Activated CD8-positive, alpha-beta T cell treated with anti-CD3 and anti-CD28 coated beads, Interleukin-2, amount 10 ng/mL, durations not matched to agents 7 days and 5 days (primary cell): Measurements from ENCODE around the gene MGLL. TPM values are rescaled to one million over a fixed set of nuclear protein-coding genes. Genes with fewer than 3 reads are reported as not detected.

Source experiments
- ATAC-seq: fragments of 150-1000 bp; cut with Tn5 transposase; one replicate; pipeline ENCODE4 v1.10.0; 2021; ENCODE audit warnings: moderate library complexity
- CTCF ChIA-PET: fragments of 350-600 bp; sonication (Branson Sonifier 250); formaldehyde crosslinking; loops from one replicate; lab custom pipeline; 2021; ENCODE audit warnings: antibody characterized with exemption; lab: Charles Lee
- POLR2A ChIA-PET: fragments of 350-600 bp; sonication (Branson Sonifier 250); formaldehyde crosslinking; loops from one replicate; lab custom pipeline; 2021; ENCODE audit warnings: antibody characterized with exemption; lab: Charles Lee
- DNase-seq: peaks from one replicate; pipeline ENCODE4 v3.0.0-alpha.2; 2020
- H3K27ac Mint-ChIP-seq: one replicate; pipeline ENCODE4 v1.8.0; 2021; ENCODE audit warnings: mild to moderate bottlenecking, mixed read lengths
- H3K27me3 Mint-ChIP-seq: one replicate; pipeline ENCODE4 v1.8.0; 2021; ENCODE audit warnings: low read depth, mixed read lengths
- H3K36me3 Mint-ChIP-seq: one replicate; pipeline ENCODE4 v1.8.0; 2021; ENCODE audit warnings: low read depth, mixed read lengths
- H3K4me1 Mint-ChIP-seq: one replicate; pipeline ENCODE4 v1.8.0; 2021; ENCODE audit warnings: low read depth, mixed read lengths
- H3K4me3 Mint-ChIP-seq: one replicate; pipeline ENCODE4 v1.8.0; 2021; ENCODE audit warnings: mild to moderate bottlenecking, mixed read lengths
- H3K9me3 Mint-ChIP-seq: one replicate; pipeline ENCODE4 v1.8.0; 2022; ENCODE audit warnings: mixed read lengths; ENCODE audit not compliant: insufficient read depth
- total RNA-seq, 2 experiments: library from RNA; stranded (reverse); gene quantifications; one replicate each; pipeline ENCODE4 v1.2.3, GENCODE V29; 2021

MGLL gene
- total RNA-seq, 2 experiments from 2014 or later = 1.5 to 2.2 TPM

DNA sequence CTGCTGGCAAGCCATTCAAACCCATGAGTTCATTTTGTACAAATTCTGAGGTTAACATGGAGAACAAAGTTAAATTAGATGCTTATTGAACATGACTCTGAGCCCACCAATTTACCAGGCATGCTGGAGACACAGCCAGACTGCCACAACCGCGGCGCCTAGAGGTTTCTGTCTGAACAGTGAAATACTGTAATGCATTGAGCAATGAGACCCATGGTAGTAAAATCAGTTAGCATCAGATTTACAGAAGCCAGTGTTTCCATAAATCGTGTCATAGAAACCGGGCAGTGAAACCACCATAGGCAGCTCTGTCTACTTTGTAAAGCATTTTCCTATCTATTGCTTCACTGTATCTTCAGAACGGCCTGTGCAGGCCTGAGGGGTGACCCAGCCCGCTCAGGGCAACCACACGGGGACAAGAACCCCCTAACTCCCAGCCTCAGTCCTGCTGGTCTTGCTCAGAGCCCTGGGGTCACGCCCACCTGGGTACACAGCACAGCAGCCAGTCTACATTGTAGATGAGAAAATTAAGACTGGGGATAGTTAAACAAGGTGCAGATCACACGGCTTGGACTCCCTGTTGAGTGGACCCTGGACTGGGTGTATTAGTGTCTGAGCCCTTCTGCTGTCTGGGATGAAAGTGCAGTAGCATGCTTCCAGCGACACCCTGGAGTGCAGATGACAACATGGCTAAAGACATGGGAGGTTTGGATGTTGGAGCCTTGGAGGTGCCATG is 44.2 kb downstream of the MGLL start:
- H3K9me3 Mint-ChIP-seq = peaks cover 8% of the 10 kb centered on the region
- peaks cover 3% of the 10 kb centered on the region for H3K27me3 Mint-ChIP-seq
- ChIA-PET CTCF (interaction anchor here (2.3 kb wide), 1 partner anchor 13 kb away, joined by 10 read pairs; no protein-coding TSS in a partner anchor), POLR2A (no interaction called here)
- no peak overlapping the region for H3K4me3 Mint-ChIP-seq
- peaks cover 2% of the 10 kb centered on the region for H3K36me3 Mint-ChIP-seq
- peaks cover 11% of the 10 kb centered on the region for H3K4me1 Mint-ChIP-seq
- no peak for DNase-seq
- H3K27ac Mint-ChIP-seq = no peak overlapping the region
- no peak for ATAC-seq

- Mint-ChIP-seq H3K36me3 (peaks cover 2% of the 10 kb centered on the region), H3K27ac (peak overlapping the region; percentile 20), H3K4me3 (no peak overlapping the region), H3K9me3 (peaks cover 8% of the 10 kb centered on the region), H3K27me3 (peaks cover 3% of the 10 kb centered on the region), H3K4me1 (peaks cover 11% of the 10 kb centered on the region)
- ATAC-seq (no peak), DNase-seq (no peak)
- ChIA-PET CTCF (no interaction called here), POLR2A (no interaction called here)
Measured at GRCh38 chr3:127777332-127777731, 45.0 kb downstream of the MGLL start.

- H3K9me3 Mint-ChIP-seq = peaks cover 8% of the 10 kb centered on the region
- POLR2A ChIA-PET = no interaction called here
- H3K27ac Mint-ChIP-seq = no peak overlapping the region
- ATAC-seq (no peak), DNase-seq (no peak)
- no peak overlapping the region for H3K4me3 Mint-ChIP-seq
- CTCF ChIA-PET = no interaction called here
- peaks cover 11% of the 10 kb centered on the region for H3K4me1 Mint-ChIP-seq
- H3K36me3 Mint-ChIP-seq = peaks cover 2% of the 10 kb centered on the region
- H3K27me3 Mint-ChIP-seq = peaks cover 3% of the 10 kb centered on the region
Measured at GRCh38 chr3:127776347-127776746, 46.0 kb downstream of the MGLL start.

DNA sequence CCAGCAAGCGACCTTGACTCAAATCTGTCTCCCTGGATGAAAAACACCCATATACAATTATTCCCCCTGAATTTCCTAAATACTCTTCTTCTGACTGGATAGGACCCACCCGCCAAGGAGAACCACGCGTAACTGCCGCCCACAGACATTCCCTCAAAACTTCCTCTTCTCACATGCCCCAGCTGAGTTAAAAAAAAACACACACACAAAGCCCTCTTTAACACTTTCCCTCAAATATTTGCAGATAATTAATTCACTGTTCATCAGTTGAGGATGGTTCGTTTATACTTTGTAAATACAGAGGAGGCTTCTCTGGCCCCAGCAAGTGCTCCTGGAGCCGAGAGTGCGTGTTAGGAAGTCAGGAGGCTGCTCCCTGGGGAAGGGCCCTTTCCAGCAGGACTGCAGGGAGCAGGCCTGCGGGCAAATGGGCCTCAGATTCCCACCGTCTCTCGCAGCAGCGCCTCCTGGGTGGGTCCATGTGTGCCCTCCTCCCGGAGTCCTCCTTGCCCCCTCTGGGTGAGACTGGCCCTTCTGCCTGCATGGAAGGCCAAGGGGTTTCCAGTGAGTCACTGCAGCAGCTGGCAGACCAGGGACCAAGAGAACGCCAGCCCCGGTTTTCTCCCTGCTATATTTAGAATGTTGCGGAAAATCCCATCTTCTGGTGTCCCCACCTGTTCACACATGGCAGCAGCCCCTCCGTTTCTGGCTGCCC is 46.8 kb downstream of the MGLL start:
- ChIA-PET POLR2A (no interaction called here), CTCF (no interaction called here)
- peaks cover 11% of the 10 kb centered on the region for H3K4me1 Mint-ChIP-seq
- H3K4me3 Mint-ChIP-seq = no peak overlapping the region
- H3K9me3 Mint-ChIP-seq = peaks cover 8% of the 10 kb centered on the region
- H3K27ac Mint-ChIP-seq = no peak overlapping the region
- DNase-seq (no peak), ATAC-seq (no peak)
- peaks cover 2% of the 10 kb centered on the region for H3K36me3 Mint-ChIP-seq
- no peaks in the 10 kb centered on the region for H3K27me3 Mint-ChIP-seq

GRCh38 chr3:127774647-127775046 is 47.7 kb downstream of the MGLL start:
- H3K27ac Mint-ChIP-seq = no peak overlapping the region
- ChIA-PET CTCF (no interaction called here), POLR2A (no interaction called here)
- no peak for DNase-seq
- H3K9me3 Mint-ChIP-seq = peaks cover 8% of the 10 kb centered on the region
- H3K4me3 Mint-ChIP-seq = no peak overlapping the region
- no peak for ATAC-seq
- peaks cover 2% of the 10 kb centered on the region for H3K36me3 Mint-ChIP-seq
- H3K27me3 Mint-ChIP-seq = no peaks in the 10 kb centered on the region
- peaks cover 9% of the 10 kb centered on the region for H3K4me1 Mint-ChIP-seq

DNA sequence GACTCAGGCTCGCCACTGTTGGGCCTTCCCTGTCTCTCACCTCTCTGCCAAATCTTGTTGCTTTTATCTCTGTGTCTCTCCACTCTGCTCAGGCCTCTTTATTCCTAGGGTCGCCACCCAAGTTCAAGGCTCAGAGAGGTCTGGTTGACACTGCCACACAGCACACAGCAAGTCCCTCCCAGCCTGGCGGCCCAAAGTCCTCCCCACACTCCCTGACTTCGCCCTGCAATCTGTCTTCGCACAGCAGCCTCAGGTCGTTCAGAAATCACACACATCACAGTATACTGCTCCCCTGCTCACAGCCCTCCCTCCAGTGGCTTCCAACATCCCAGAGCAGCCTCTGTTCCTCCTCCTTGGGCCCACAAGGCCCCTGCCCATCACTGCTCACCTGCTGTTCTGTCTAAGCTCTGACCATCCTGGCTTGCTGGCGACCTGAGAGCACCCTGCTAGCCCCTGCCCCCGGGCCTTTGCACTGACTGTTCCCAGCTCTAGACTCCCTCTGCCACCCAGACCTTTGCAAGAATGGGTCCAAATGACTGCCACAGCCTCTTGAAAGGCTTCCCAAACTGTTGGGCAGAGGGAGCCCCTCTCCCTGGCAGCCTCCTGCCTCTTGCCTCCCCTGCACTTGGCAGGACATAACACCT is 48.4 kb downstream of the MGLL start:
- Mint-ChIP-seq H3K4me3 (no peak overlapping the region), H3K27ac (no peak overlapping the region), H3K4me1 (peaks cover 8% of the 10 kb centered on the region), H3K36me3 (peaks cover 2% of the 10 kb centered on the region), H3K9me3 (peaks cover 8% of the 10 kb centered on the region), H3K27me3 (no peaks in the 10 kb centered on the region)
- ChIA-PET CTCF (no interaction called here), POLR2A (no interaction called here)
- DNase-seq = no peak
- ATAC-seq = no peak

DNA sequence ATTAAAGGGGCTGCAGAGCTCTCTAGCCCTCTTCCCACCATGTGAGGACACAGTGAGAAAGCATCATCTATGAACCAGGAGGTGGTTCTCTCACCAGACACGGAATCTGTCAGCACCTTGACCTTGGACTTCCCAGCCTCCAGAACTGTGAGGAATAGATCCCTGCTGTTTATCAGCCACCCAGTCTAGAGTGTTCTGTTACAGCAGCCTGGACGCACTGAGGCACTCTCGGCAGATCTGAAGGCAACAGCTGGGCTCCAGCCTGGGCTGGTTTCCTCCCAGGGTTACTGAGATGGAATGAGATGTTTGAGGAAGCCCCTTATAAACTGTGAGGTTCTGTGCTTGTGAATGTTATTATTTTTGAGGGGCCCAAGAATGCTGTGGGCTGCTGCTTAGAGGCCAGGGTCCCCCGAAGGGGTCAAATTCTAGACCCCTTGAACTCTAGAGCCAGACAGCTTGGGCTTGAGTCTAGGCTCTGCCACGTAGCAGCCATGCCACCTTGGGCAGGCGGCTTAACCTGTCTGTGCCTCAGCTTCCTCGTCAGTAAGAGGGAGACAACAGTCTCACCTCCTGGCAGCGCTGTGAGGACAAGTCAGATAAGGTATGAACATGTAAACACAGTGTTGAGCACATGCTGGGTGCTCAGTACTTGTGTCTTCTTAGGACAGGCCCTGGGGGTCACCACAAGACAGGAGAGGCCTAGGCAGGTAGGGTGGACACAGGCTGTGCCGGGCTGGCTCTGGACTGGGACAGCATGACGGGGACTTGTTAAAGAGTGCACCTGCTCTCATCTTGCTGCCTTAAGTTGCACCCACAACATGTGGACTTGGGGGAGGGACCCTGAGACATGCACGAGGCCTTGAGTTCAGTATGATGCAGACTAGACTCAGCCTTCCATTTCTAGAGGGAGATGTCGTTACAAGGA is 49.2 kb downstream of the MGLL start:
- ChIA-PET CTCF (no interaction called here), POLR2A (no interaction called here)
- no peak for DNase-seq
- H3K4me1 Mint-ChIP-seq = peaks cover 13% of the 10 kb centered on the region
- H3K27me3 Mint-ChIP-seq = peaks cover 2% of the 10 kb centered on the region
- no peak for ATAC-seq
- no peak overlapping the region for H3K27ac Mint-ChIP-seq
- H3K4me3 Mint-ChIP-seq = no peak overlapping the region
- peaks cover 8% of the 10 kb centered on the region for H3K9me3 Mint-ChIP-seq
- H3K36me3 Mint-ChIP-seq = peaks cover 2% of the 10 kb centered on the region

DNA sequence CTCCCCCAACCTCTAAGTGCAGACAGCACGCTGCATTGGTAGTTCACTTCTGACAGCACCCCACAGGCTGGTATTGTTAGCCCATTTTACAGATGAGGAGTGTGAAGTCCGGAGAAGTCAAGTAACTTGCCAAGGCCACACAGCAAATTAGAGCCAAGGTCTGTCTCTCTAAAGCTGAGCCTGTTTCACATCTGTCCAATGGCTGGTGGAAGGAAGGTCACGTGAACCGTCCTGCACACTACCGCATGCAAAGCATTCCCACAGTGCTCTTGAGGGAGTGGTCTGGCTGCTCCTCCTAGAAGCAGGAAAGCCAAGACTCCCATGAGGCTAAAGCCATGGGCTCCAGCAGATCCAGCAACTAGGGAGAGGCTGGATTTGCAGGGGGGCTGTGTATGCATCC is 50.0 kb downstream of the MGLL start:
- peaks cover 4% of the 10 kb centered on the region for H3K27me3 Mint-ChIP-seq
- H3K4me1 Mint-ChIP-seq = peaks cover 12% of the 10 kb centered on the region
- no peak overlapping the region for H3K27ac Mint-ChIP-seq
- no peak for ATAC-seq
- H3K36me3 Mint-ChIP-seq = peaks cover 2% of the 10 kb centered on the region
- no peak for DNase-seq
- CTCF ChIA-PET = no interaction called here
- H3K4me3 Mint-ChIP-seq = no peak overlapping the region
- peaks cover 5% of the 10 kb centered on the region for H3K9me3 Mint-ChIP-seq
- POLR2A ChIA-PET = no interaction called here

DNA sequence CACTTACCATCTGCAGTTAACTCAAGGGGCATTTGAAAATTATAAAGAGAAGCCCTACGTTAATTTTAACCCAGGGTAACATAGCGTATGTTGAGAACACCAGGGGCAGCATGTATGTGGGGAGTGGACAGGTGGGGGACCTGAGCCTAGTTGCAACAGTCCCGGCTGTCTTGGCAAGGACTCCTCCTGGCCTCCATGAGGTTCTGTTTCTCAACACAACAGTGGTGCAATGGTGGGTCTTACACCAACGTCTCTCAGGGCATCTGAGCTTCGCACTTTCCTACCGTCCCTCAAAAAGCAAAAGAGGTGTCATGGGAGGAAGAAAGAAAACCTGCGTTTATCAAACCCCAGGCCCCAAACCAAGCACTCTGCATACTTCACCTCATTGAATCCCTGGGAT is 50.6 kb downstream of the MGLL start:
- H3K4me3 Mint-ChIP-seq = no peak overlapping the region
- ATAC-seq = no peak
- peaks cover 2% of the 10 kb centered on the region for H3K9me3 Mint-ChIP-seq
- H3K4me1 Mint-ChIP-seq = peaks cover 10% of the 10 kb centered on the region
- H3K27me3 Mint-ChIP-seq = peaks cover 4% of the 10 kb centered on the region
- no peak overlapping the region for H3K27ac Mint-ChIP-seq
- no peak for DNase-seq
- CTCF ChIA-PET = no interaction called here
- POLR2A ChIA-PET = no interaction called here
- H3K36me3 Mint-ChIP-seq = peaks cover 2% of the 10 kb centered on the region

GRCh38 chr3:127770671-127771355 is 51.5 kb downstream of the MGLL start:
- no peak for DNase-seq
- Mint-ChIP-seq H3K4me3 (no peak overlapping the region), H3K4me1 (peaks cover 10% of the 10 kb centered on the region), H3K27me3 (peaks cover 4% of the 10 kb centered on the region), H3K27ac (no peak overlapping the region), H3K9me3 (no peaks in the 10 kb centered on the region), H3K36me3 (peaks cover 2% of the 10 kb centered on the region)
- no peak for ATAC-seq
- ChIA-PET POLR2A (no interaction called here), CTCF (no interaction called here)
